ENCODE results near the gene CTPS2. TPM values are rescaled to one million over a fixed set of nuclear protein-coding genes. Genes with fewer than 3 reads are reported as not detected.
"Not testable (repeated sequence)": the region's sequence is repeated elsewhere in the genome, so short reads cannot be mapped to it uniquely, and the experiment has no call there.

Gene CTPS2
- total RNA-seq, 1 donor from 2014 or later = 12.6 TPM

- TF ChIP-seq, protein P1, sequence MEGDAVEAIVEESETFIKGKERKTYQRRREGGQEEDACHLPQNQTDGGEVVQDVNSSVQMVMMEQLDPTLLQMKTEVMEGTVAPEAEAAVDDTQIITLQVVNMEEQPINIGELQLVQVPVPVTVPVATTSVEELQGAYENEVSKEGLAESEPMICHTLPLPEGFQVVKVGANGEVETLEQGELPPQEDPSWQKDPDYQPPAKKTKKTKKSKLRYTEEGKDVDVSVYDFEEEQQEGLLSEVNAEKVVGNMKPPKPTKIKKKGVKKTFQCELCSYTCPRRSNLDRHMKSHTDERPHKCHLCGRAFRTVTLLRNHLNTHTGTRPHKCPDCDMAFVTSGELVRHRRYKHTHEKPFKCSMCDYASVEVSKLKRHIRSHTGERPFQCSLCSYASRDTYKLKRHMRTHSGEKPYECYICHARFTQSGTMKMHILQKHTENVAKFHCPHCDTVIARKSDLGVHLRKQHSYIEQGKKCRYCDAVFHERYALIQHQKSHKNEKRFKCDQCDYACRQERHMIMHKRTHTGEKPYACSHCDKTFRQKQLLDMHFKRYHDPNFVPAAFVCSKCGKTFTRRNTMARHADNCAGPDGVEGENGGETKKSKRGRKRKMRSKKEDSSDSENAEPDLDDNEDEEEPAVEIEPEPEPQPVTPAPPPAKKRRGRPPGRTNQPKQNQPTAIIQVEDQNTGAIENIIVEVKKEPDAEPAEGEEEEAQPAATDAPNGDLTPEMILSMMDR (IDR thresholded peaks at IDR 0.05) = no peak
- intact Hi-C loops (cut with DNase I) = no loop called here
- DNase-seq (ENCODE audit: low spot score in 2 of 2) = no peak
- H3K36me3 ChIP-seq = peaks cover 22 to 28% of the 10 kb centered on the region in 2 donors
- no peak overlapping the region for H3K4me3 ChIP-seq
- no peaks in the 10 kb centered on the region for H3K4me1 ChIP-seq
- H3K9me3 ChIP-seq = no peaks in the 10 kb centered on the region
- no peaks in the 10 kb centered on the region for H3K27me3 ChIP-seq
- H3K27ac ChIP-seq = no peak overlapping the region
Observed at GRCh38 chrX:16733013-16733412, 20.5 kb upstream of the CTPS2 start.

GRCh38 chrX:16730450-16730849 is 18.0 kb upstream of the CTPS2 start:
- H3K27ac ChIP-seq = no peak overlapping the region
- no peaks in the 10 kb centered on the region for H3K9me3 ChIP-seq
- no peak overlapping the region for H3K4me3 ChIP-seq
- TF ChIP-seq, protein P1 (IDR thresholded peaks at IDR 0.05) = no peak
- H3K4me1 ChIP-seq = no peaks in the 10 kb centered on the region
- no peaks in the 10 kb centered on the region for H3K27me3 ChIP-seq
- peaks cover 2% of the 10 kb centered on the region in 2 donors for H3K36me3 ChIP-seq
- intact Hi-C loops (cut with DNase I) = no loop called here
- no peak for DNase-seq (ENCODE audit: low spot score in 2 of 2)

GRCh38 chrX:16727637-16728036 is 15.2 kb upstream of the CTPS2 start:
- Histone ChIP-seq H3K4me3 (no peak overlapping the region), H3K4me1 (no peaks in the 10 kb centered on the region), H3K27ac (no peak overlapping the region), H3K9me3 (no peaks in the 10 kb centered on the region), H3K36me3 (no peaks in the 10 kb centered on the region), H3K27me3 (no peaks in the 10 kb centered on the region)
- DNase-seq (ENCODE audit: low spot score in 2 of 2) = no peak
- intact Hi-C loops (cut with DNase I) = no loop called here
- TF ChIP-seq, protein P1 (IDR thresholded peaks at IDR 0.05) = no peak

- DNase-seq (ENCODE audit: low spot score in 2 of 2); H3K9me3 ChIP-seq; H3K4me3 ChIP-seq; H3K4me1 ChIP-seq; H3K36me3 ChIP-seq; H3K27me3 ChIP-seq; intact Hi-C loops (cut with DNase I); H3K27ac ChIP-seq: not testable (repeated sequence)
Observed at GRCh38 chrX:16726347-16726988, 14.0 kb upstream of the CTPS2 start.

- Histone ChIP-seq H3K27me3 (no peaks in the 10 kb centered on the region), H3K27ac (no peak overlapping the region), H3K9me3 (no peaks in the 10 kb centered on the region), H3K4me1 (peaks cover 0 to 13% of the 10 kb centered on the region in 2 donors), H3K4me3 (no peak overlapping the region), H3K36me3 (no peaks in the 10 kb centered on the region)
- no peak for DNase-seq (ENCODE audit: low spot score in 2 of 2)
- TF ChIP-seq, protein P1 (IDR thresholded peaks at IDR 0.05) = no peak
- intact Hi-C loops (cut with DNase I) = no loop called here
Observed at GRCh38 chrX:16725072-16725471, 12.6 kb upstream of the CTPS2 start.

GRCh38 chrX:16722481-16722880 is 10.0 kb upstream of the CTPS2 start:
- H3K4me1 ChIP-seq = peaks cover 0 to 16% of the 10 kb centered on the region in 2 donors
- H3K9me3 ChIP-seq = no peaks in the 10 kb centered on the region
- H3K27me3 ChIP-seq = no peaks in the 10 kb centered on the region
- intact Hi-C loops (cut with DNase I) = no loop called here
- H3K4me3 ChIP-seq = no peak overlapping the region
- DNase-seq (ENCODE audit: low spot score in 2 of 2) = no peak
- TF ChIP-seq, protein P1 (IDR thresholded peaks at IDR 0.05) = no peak
- no peaks in the 10 kb centered on the region for H3K36me3 ChIP-seq
- no peak overlapping the region for H3K27ac ChIP-seq

All from ascending aorta (tissue), 2 donors.